ENCODE results near the gene IFIT2. TPM values are rescaled to one million over a fixed set of nuclear protein-coding genes. Genes with fewer than 3 reads are reported as not detected.

IFIT2 gene
- total and polyA plus RNA-seq, 2 donors (not counting 3 experiments of a cell fraction or from before 2014, with no cell fraction given): 0.23 to 1.4 TPM

DNA sequence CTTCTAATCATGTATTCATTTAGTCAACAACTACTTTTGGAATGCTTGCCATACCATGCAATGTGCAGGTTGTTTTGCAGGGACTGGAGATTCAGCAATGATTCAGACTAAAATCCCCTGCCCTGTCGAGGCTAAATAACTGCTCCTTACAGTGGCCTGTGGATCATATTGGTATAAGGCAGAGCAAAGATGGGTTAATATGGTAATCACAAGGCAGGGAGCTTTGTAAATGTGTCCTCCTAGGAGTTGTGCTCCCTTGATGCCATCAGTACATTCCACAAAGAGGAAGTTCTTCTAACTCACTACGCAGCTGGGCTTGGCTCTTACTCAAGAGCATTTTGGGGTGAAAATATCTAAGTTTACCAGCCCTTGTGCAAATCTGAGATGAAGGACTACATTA is 614 bp upstream of the IFIT2 start:
- Histone ChIP-seq H4K20me1 (replicated peaks; ENCODE audit: control insufficient read depth, extremely low read depth, insufficient read depth, low read length) (no peaks in the 10 kb centered on the region), H3K9me3 (replicated peaks; ENCODE audit: control insufficient read depth, insufficient read depth, low read length) (no peaks in the 10 kb centered on the region), H2AFZ (ENCODE audit: low read depth, low read length) (peak overlapping the region; percentile 71), H3K79me2 (ENCODE audit: control insufficient read depth, insufficient read depth, low read length) (no peaks in the 10 kb centered on the region), H3K9ac (replicated peaks; ENCODE audit: extremely low read depth, insufficient read depth, low read length) (no peak overlapping the region), H3K9me1 (replicated peaks; ENCODE audit: control insufficient read depth, extremely low read depth, insufficient read depth, low read length) (no peaks in the 10 kb centered on the region), H3K4me1 (ENCODE audit: control insufficient read depth, extremely low read depth, insufficient read depth, low read length) (peaks cover 10% of the 10 kb centered on the region), H3K4me3 (replicated peaks in 1 of 3; ENCODE audit: insufficient read depth in 1 of 3, low read depth in 1 of 3, low read length in 3 of 3) (peak overlapping the region in 1 of 3 experiments; percentile 91), H3K36me3 (ENCODE audit: control insufficient read depth in 2 of 2, extremely low read depth in 1 of 2, insufficient read depth in 2 of 2, low read length in 2 of 2) (no peaks in the 10 kb centered on the region), H3K27ac (ENCODE audit: insufficient read depth, low read depth, low read length) (no peak overlapping the region), H3K4me2 (ENCODE audit: insufficient read depth, low read length) (peak overlapping the region; percentile 89), H3K27me3 (ENCODE audit: control insufficient read depth in 2 of 2, insufficient read depth in 2 of 2, low read length in 2 of 2) (peaks cover 8 to 17% of the 10 kb centered on the region in 2 experiments)
- dilution Hi-C loops (cut with MboI; ENCODE audit: extremely low pct_ligation_motif_present, low sequenced_read_pairs): no loop called here
- CTCF ChIA-PET: interaction anchor here (1.6 to 4.7 kb wide), 5 partner anchors 14 to 68 kb away, joined by 5 to 35 read pairs (median 8); partner anchors contain the start of gene IFIT3
- POLR2A ChIA-PET: no interaction called here
- TF ChIP-seq JUN (IDR thresholded peaks at IDR 0.05; ENCODE audit: borderline replicate concordance, insufficient read depth, insufficient read length, low read depth): no peak
- no peak for TF ChIP-seq FOS (IDR thresholded peaks at IDR 0.05; ENCODE audit: borderline replicate concordance, insufficient read depth, low read length)
- TF ChIP-seq, protein P1, sequence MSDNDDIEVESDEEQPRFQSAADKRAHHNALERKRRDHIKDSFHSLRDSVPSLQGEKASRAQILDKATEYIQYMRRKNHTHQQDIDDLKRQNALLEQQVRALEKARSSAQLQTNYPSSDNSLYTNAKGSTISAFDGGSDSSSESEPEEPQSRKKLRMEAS (IDR thresholded peaks at IDR 0.05; ENCODE audit: insufficient read depth, insufficient read length): no peak
- TF ChIP-seq GATA2 (IDR thresholded peaks at IDR 0.05; ENCODE audit: insufficient read depth, insufficient read length, low read depth, low read length): no peak
- TF ChIP-seq POLR2A (IDR thresholded peaks at IDR 0.05; ENCODE audit: low read depth, low read length): no peak
- TF ChIP-seq, protein P2, sequence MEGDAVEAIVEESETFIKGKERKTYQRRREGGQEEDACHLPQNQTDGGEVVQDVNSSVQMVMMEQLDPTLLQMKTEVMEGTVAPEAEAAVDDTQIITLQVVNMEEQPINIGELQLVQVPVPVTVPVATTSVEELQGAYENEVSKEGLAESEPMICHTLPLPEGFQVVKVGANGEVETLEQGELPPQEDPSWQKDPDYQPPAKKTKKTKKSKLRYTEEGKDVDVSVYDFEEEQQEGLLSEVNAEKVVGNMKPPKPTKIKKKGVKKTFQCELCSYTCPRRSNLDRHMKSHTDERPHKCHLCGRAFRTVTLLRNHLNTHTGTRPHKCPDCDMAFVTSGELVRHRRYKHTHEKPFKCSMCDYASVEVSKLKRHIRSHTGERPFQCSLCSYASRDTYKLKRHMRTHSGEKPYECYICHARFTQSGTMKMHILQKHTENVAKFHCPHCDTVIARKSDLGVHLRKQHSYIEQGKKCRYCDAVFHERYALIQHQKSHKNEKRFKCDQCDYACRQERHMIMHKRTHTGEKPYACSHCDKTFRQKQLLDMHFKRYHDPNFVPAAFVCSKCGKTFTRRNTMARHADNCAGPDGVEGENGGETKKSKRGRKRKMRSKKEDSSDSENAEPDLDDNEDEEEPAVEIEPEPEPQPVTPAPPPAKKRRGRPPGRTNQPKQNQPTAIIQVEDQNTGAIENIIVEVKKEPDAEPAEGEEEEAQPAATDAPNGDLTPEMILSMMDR (IDR thresholded peaks at IDR 0.05; ENCODE audit: extremely low read depth in 1 of 2, insufficient read depth in 1 of 2, low read depth in 1 of 2, low read length in 2 of 2): no peak
- no peak for TF ChIP-seq MYC (IDR thresholded peaks at IDR 0.05; ENCODE audit: low read depth, low read length)
- no peak for TF ChIP-seq POLR2AphosphoS5 (IDR thresholded peaks at IDR 0.05; ENCODE audit: insufficient read depth, low read depth, low read length)
- no peak for TF ChIP-seq EZH2 (IDR thresholded peaks at IDR 0.05; ENCODE audit: borderline replicate concordance, low read depth, low read length, severe bottlenecking)
- intact Hi-C loops (cut with micrococcal nuclease): loop anchor here (2.0 kb wide), 2 partner anchors 22 to 28 kb away; no protein-coding TSS in a partner anchor
- FAIRE-seq: peak; percentile 28
- no TSS peak for BruUV-seq (replicated peaks)
- peak; percentile 46 for DNase-seq (ENCODE audit: low read depth, low spot score)

Measured in endothelial cell of umbilical vein (primary cell).